Peyer's patch (tissue), 4 donors: ENCODE data around the gene UBASH3B.

ENCODE experiments used
- POLR2A ChIP-seq, 2 donors: fragments of 450-650 bp; IDR thresholded peaks; one replicate each; pipeline ENCODE4 v1.5.1; 2017; ENCODE audit warnings: antibody characterized with exemption in 2 of 2, mild to moderate bottlenecking in 2 of 2, moderate library complexity in 2 of 2
- TF ChIP-seq, protein P1 (sequence below), 6 experiments: fragments of 450-650 bp in 4 of 6; fragments of 200-600 bp in 2 of 6; sonication (generic) in 1 of 6; IDR thresholded peaks; one replicate each; pipeline ENCODE4 v1.5.1; 2017 to 2019; ENCODE audit warnings: antibody characterized with exemption in 6 of 6, mild to moderate bottlenecking in 3 of 6, moderate library complexity in 1 of 6

DNA sequence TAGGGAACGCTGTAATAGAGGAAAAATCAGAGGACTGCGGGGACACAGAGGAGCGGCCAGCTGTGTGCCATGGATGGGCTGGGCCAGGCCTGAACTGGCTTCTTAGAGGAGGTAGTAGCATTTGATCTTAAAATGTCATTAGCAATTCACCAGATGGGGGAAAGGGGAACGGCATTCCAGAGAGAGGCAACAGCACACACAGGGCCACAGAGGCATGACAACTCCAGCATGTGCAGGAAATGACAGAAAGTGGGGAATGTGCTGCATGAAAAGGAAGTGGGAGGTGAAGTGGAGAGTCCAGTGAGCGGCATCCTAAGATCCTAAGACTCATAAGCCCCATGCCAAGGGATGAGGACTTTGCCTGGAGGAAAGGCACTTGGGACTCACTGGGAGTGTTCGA, 69.0 kb downstream of the UBASH3B start:
- TF ChIP-seq, protein P1, sequence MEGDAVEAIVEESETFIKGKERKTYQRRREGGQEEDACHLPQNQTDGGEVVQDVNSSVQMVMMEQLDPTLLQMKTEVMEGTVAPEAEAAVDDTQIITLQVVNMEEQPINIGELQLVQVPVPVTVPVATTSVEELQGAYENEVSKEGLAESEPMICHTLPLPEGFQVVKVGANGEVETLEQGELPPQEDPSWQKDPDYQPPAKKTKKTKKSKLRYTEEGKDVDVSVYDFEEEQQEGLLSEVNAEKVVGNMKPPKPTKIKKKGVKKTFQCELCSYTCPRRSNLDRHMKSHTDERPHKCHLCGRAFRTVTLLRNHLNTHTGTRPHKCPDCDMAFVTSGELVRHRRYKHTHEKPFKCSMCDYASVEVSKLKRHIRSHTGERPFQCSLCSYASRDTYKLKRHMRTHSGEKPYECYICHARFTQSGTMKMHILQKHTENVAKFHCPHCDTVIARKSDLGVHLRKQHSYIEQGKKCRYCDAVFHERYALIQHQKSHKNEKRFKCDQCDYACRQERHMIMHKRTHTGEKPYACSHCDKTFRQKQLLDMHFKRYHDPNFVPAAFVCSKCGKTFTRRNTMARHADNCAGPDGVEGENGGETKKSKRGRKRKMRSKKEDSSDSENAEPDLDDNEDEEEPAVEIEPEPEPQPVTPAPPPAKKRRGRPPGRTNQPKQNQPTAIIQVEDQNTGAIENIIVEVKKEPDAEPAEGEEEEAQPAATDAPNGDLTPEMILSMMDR (IDR thresholded peaks at IDR 0.05), result no peak
- no peak for TF ChIP-seq POLR2A (IDR thresholded peaks at IDR 0.05)
